GM12878 (cell line): Measurements from ENCODE around the gene PRDM7. TPM values are rescaled to one million over a fixed set of nuclear protein-coding genes. Genes with fewer than 3 reads are reported as not detected.

Experiments used
- ATAC-seq: fragments of 200-7000 bp; cut with Tn5 transposase; 3 replicates; pipeline ENCODE4 v1.9.1; 2020; ENCODE audit warnings: mild to moderate bottlenecking, moderate library complexity
- BruUV-seq: library from RNA; stranded (reverse); fragments of 400-500 nt; replicated peaks from 2 replicates; lab custom pipeline; 2021; lab: Mats Ljungman, UMichigan
- CTCF ChIA-PET: fragments of 300-600 bp; sonication (Branson Sonifier 250); formaldehyde crosslinking; extraction: SDS; loops from one replicate; lab custom pipeline; 2021; ENCODE audit warnings: inconsistent platforms; lab: Yijun Ruan, JAX
- POLR2A ChIA-PET: fragments of 350-600 bp; formaldehyde crosslinking; extraction: SDS; loops from one replicate; lab custom pipeline; 2021; ENCODE audit warnings: inconsistent platforms; lab: Charles Lee
- RAD21 ChIA-PET: fragments of 300-600 bp; sonication (Branson Sonifier 250); formaldehyde crosslinking; loops from one replicate; lab custom pipeline; 2023; ENCODE audit warnings: antibody characterized with exemption; ENCODE audit not compliant: unreplicated experiment; lab: Charles Lee
- SMC1A ChIA-PET: fragments of 300-600 bp; sonication (Branson Sonifier 250); formaldehyde crosslinking; loops from one replicate; lab custom pipeline; 2023; ENCODE audit not compliant: unreplicated experiment, uncharacterized antibody; lab: Charles Lee
- DNase-seq: peaks from one replicate; pipeline ENCODE4 v3.0.0-alpha.2; 2011; ENCODE audit warnings: low read depth, low spot score
- FAIRE-seq: peaks from 3 replicates; lab custom pipeline; 2011; peaks lifted over from hg19 to GRCh38; lab: Jason Lieb, UNC
- H2AFZ ChIP-seq: 2 replicates; pipeline ENCODE4 v1.6.0; 2011; ENCODE audit warnings: low read depth, low read length, control low read depth; ENCODE audit not compliant: control insufficient read depth
- H3K27ac ChIP-seq: 2 replicates; pipeline ENCODE4 v1.5.1; 2011; ENCODE audit warnings: control low read depth; ENCODE audit not compliant: control insufficient read depth, insufficient read depth
- H3K27me3 ChIP-seq, 2 experiments: replicated peaks in 1 of 2; 2 replicates each; pipeline versions ENCODE4 v1.6.0 to v1.6.1; 2011; ENCODE audit warnings: low read length in 1 of 2; ENCODE audit not compliant: control insufficient read depth in 2 of 2, insufficient read depth in 2 of 2
- H3K36me3 ChIP-seq, 2 experiments: 2 replicates each; pipeline ENCODE4 v1.5.1; 2011; ENCODE audit warnings: low read length in 1 of 2; ENCODE audit not compliant: control insufficient read depth in 2 of 2, insufficient read depth in 2 of 2
- H3K4me1 ChIP-seq: 2 replicates; pipeline ENCODE4 v1.6.1; 2011; ENCODE audit warnings: mild to moderate bottlenecking, low read length, moderate library complexity, mixed read lengths; ENCODE audit not compliant: control insufficient read depth, insufficient read depth
- H3K4me2 ChIP-seq: 2 replicates; pipeline ENCODE4 v1.6.0; 2011; ENCODE audit warnings: control low read depth; ENCODE audit not compliant: control insufficient read depth, insufficient read depth
- H3K4me3 ChIP-seq: fragments of 200-600 bp; sonication (generic); 2 replicates; pipeline ENCODE4 v1.5.1; 2016
- H3K79me2 ChIP-seq: 2 replicates; pipeline ENCODE4 v1.6.0; 2011; ENCODE audit warnings: low read length; ENCODE audit not compliant: control insufficient read depth, insufficient read depth
- H3K9ac ChIP-seq: 2 replicates; pipeline ENCODE4 v1.8.0; 2011; ENCODE audit warnings: low read length, control low read depth, mixed read lengths; ENCODE audit not compliant: control insufficient read depth, insufficient read depth
- H3K9me3 ChIP-seq: replicated peaks from 3 replicates; pipeline ENCODE4 v1.5.1; 2011; ENCODE audit warnings: mild to moderate bottlenecking, low read length; ENCODE audit not compliant: control insufficient read depth, insufficient read depth
- H4K20me1 ChIP-seq: 2 replicates; pipeline ENCODE4 v1.6.0; 2011; ENCODE audit not compliant: control insufficient read depth, insufficient read depth
- CBFB ChIP-seq: IDR thresholded peaks from 2 replicates; pipeline ENCODE4 v1.6.1; 2016; ENCODE audit warnings: antibody characterized with exemption, low read depth
- E2F4 ChIP-seq: IDR thresholded peaks from 2 replicates; pipeline ENCODE4 v1.6.1; 2012; ENCODE audit warnings: low read depth, low read length, improper control_type of control experiment
- E4F1 ChIP-seq: fragments of 450-650 bp; IDR thresholded peaks from 2 replicates; pipeline ENCODE4 v1.6.1; 2018; ENCODE audit warnings: borderline replicate concordance, mild to moderate bottlenecking; ENCODE audit not compliant: partially characterized antibody
- EED ChIP-seq: sonication (generic); IDR thresholded peaks from 2 replicates; pipeline ENCODE4 v1.6.1; 2016; ENCODE audit warnings: antibody characterized with exemption, low read depth
- HCFC1 ChIP-seq: fragments of 150-350 bp; IDR thresholded peaks from 2 replicates; pipeline ENCODE4 v1.6.1; 2014; ENCODE audit warnings: low read length
- IKZF1 ChIP-seq: fragments of 450-650 bp; conservative IDR thresholded peaks from 2 replicates; pipeline ENCODE4 v1.6.1; 2017; ENCODE audit warnings: antibody characterized with exemption, mild to moderate bottlenecking
- KAT2A ChIP-seq: conservative IDR thresholded peaks from 2 replicates; pipeline ENCODE4 v1.6.1; 2011; ENCODE audit warnings: low read depth, low read length; ENCODE audit not compliant: control insufficient read depth
- ZNF24 ChIP-seq: fragments of 450-650 bp; IDR thresholded peaks from 2 replicates; pipeline ENCODE4 v1.6.1; 2017; ENCODE audit warnings: antibody characterized with exemption, mild to moderate bottlenecking
- WGBS: methylation state at CpG from one replicate; pipeline ENCODE4 v1.1.6; 2016; ENCODE audit warnings: low lambda C conversion rate; ENCODE audit not compliant: insufficient replicate concordance, insufficient coverage; ENCODE audit errors: missing lambda C conversion rate; 5-methylcytosine and 5-hydroxymethylcytosine counted together
- in situ Hi-C: fragments of 300-500 bp; cut with MboI; formaldehyde crosslinking; loops from 9 replicates; pipeline ENCODE4 v1.14.3; 2018; ENCODE audit warnings: mixed read lengths
- intact Hi-C: fragments of 100-400 bp; cut with micrococcal nuclease; formaldehyde crosslinking; loops from one replicate; pipeline ENCODE4 v1.14.2; 2022; ENCODE audit not compliant: unreplicated experiment
- polyA plus RNA-seq, 11 experiments: library from polyadenylated mRNA; depleted of rRNA in 4 of 11; unstranded in 6 of 11; stranded (reverse) in 5 of 11; fragments of >200 nt; fragmentation: Nextera tagmentation in 4 of 11; fragmentation: Illumina TruSeq in 1 of 11; extraction: Ambion mirVana in 4 of 11; extraction: Trizol in 1 of 11; gene quantifications; 1 replicate in 1 of 11; 2 replicates in 10 of 11; pipeline versions ENCODE4 v1.2.1 to v1.2.3, GENCODE V29; 2011 to 2016; ENCODE audit warnings: inconsistent platforms in 2 of 11, missing spikeins in 2 of 11, low read depth in 1 of 11
- total RNA-seq, 4 experiments: library from RNA; depleted of rRNA in 3 of 4; stranded (reverse); fragments of >200 nt in 3 of 4; fragmentation: Illumina TruSeq in 1 of 4; extraction: Trizol in 1 of 4; gene quantifications; 2 replicates each; pipeline versions ENCODE4 v1.2.1 to v1.2.3, GENCODE V29; 2013 to 2021

The PRDM7 gene
- total and polyA plus RNA-seq, 10 of the 15 experiments (the other 5 are each of a cell fraction or from before 2014, with no cell fraction given), result not detected

GRCh38 chr16:90040152-90041023, 36.7 kb downstream of the PRDM7 start:
- no peak for ATAC-seq
- Histone ChIP-seq H3K27me3 (no peaks in the 10 kb centered on the region), H3K79me2 (no peaks in the 10 kb centered on the region), H3K4me3 (no peak overlapping the region), H3K9me3 (no peaks in the 10 kb centered on the region)
- intact Hi-C loops, result no loop called here
- BruUV-seq, result no TSS peak
- TF ChIP-seq ZNF24 (no peak), E2F4 (no peak), IKZF1 (no peak), EED (no peak), CBFB (no peak), KAT2A (no peak), HCFC1 (no peak), E4F1 (no peak)
- TF ChIP-seq, all 136 proteins: peak for 0
- in situ Hi-C loops, result loop anchor here (5.0 kb wide), 1 partner anchor 37 kb away; the partner anchor contains the start of gene PRDM7
- Histone ChIP-seq H2AFZ (no peak overlapping the region), H3K36me3 (no peaks in the 10 kb centered on the region), H4K20me1 (no peaks in the 10 kb centered on the region), H3K4me2 (no peak overlapping the region), H3K9ac (no peak overlapping the region), H3K4me1 (no peaks in the 10 kb centered on the region), H3K27ac (no peak overlapping the region)
- ChIA-PET CTCF (interaction anchor here (2.0 kb wide), 1 partner anchor 20 kb away, joined by 5 read pairs; no protein-coding TSS in a partner anchor), RAD21 (no interaction called here), SMC1A (no interaction called here), POLR2A (no interaction called here)
- no peak for DNase-seq
- WGBS, result 69% methylated on average over 29 of the region's 29 CpGs
- no peak for FAIRE-seq
